ENCODE results near the gene KAZN.

KAZN gene

GRCh38 chr1:14881775-14882672 lies 283.5 kb downstream of the KAZN start:
- 74% methylated on average over 8 of the region's 9 CpGs for WGBS
- Histone ChIP-seq H2AK5ac (ENCODE audit: low read length, severe bottlenecking) (no peak overlapping the region), H2BK120ac (ENCODE audit: low read depth, low read length) (no peak overlapping the region), H3K36me3 (ENCODE audit: control insufficient read depth in 1 of 2, insufficient read depth in 2 of 2, low read depth in 1 of 2, low read length in 2 of 2) (no peaks in the 10 kb centered on the region), H2BK5ac (ENCODE audit: low read depth, low read length, poor library complexity, severe bottlenecking) (no peak overlapping the region), H3K4me2 (ENCODE audit: low read length, poor library complexity, severe bottlenecking) (no peak overlapping the region), H3K14ac (ENCODE audit: low read length in 2 of 2) (peak overlapping the region in 1 of 2 experiments; percentile 11), H4K91ac (ENCODE audit: low read length) (no peak overlapping the region), H2AFZ (ENCODE audit: low read depth, low read length) (no peak overlapping the region), H2BK12ac (ENCODE audit: low read length in 2 of 2) (no peak overlapping the region), H3K27ac (ENCODE audit: low read length, poor library complexity, severe bottlenecking) (no peak overlapping the region), H2BK15ac (ENCODE audit: low read depth, poor library complexity, severe bottlenecking) (no peak overlapping the region), H3K23ac (ENCODE audit: low read length in 2 of 2) (no peak overlapping the region), H3K18ac (ENCODE audit: low read depth in 1 of 2, low read length in 2 of 2) (no peak overlapping the region), H3K79me1 (replicated peaks; ENCODE audit: low read length, poor library complexity, severe bottlenecking) (no peaks in the 10 kb centered on the region), H3K4me1 (ENCODE audit: control insufficient read depth, insufficient read depth, low read depth, low read length) (peaks cover 4% of the 10 kb centered on the region), H3K9me3 (ENCODE audit: control insufficient read depth, low read length) (no peaks in the 10 kb centered on the region), H4K8ac (ENCODE audit: low read length) (no peak overlapping the region), H3K4ac (ENCODE audit: low read depth in 1 of 2, low read length in 2 of 2) (no peak overlapping the region), H3K4me3 (ENCODE audit: insufficient read depth in 1 of 2, low read depth in 1 of 2, low read length in 2 of 2) (no peak overlapping the region), H3K9ac (ENCODE audit: low read length) (no peak overlapping the region), H3K27me3 (ENCODE audit: control insufficient read depth in 1 of 2, insufficient read depth in 1 of 2, low read length in 2 of 2) (no peaks in the 10 kb centered on the region)
- DNase-seq: peak; percentile 45

DNA sequence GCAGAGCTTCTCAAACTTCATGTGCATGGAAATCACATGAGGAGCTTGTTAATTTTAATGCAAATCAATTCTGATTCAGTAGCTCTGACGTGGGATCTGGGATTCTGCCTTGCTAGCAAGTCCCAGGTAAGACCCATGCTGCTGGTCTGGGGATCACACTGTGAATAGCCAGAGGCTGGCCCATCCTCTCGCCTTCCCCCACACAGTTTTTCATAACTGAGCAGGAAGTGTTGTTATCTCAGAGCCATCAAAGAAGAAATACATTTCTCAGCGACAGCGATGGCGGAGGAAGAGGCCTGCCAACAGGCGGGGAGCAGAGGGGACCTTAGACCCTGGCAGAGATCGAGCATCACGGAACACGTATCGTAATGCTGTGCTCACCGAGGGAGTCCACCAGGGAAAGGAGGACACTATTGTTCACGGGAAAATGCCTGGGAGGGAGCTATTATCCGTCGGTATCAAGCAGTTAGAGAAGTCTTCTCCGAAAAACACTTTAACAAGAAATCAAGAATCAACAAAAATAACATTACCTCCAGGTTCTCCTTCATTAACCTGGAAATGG lies 286.2 kb downstream of the KAZN start:
- no peak overlapping the region for H3K27ac ChIP-seq (ENCODE audit: low read length, poor library complexity, severe bottlenecking)
- H3K79me1 ChIP-seq (replicated peaks; ENCODE audit: low read length, poor library complexity, severe bottlenecking): no peaks in the 10 kb centered on the region
- H2AFZ ChIP-seq (ENCODE audit: low read depth, low read length): no peak overlapping the region
- H3K23ac ChIP-seq (ENCODE audit: low read length in 2 of 2): no peak overlapping the region
- H3K9me3 ChIP-seq (ENCODE audit: control insufficient read depth, low read length): no peaks in the 10 kb centered on the region
- no peak overlapping the region for H2BK15ac ChIP-seq (ENCODE audit: low read depth, poor library complexity, severe bottlenecking)
- no peak overlapping the region for H2BK12ac ChIP-seq (ENCODE audit: low read length in 2 of 2)
- no peak overlapping the region for H3K4ac ChIP-seq (ENCODE audit: low read depth in 1 of 2, low read length in 2 of 2)
- peaks cover 0 to 4% of the 10 kb centered on the region in 2 experiments for H3K27me3 ChIP-seq (ENCODE audit: control insufficient read depth in 1 of 2, insufficient read depth in 1 of 2, low read length in 2 of 2)
- no peak overlapping the region for H3K18ac ChIP-seq (ENCODE audit: low read depth in 1 of 2, low read length in 2 of 2)
- H3K36me3 ChIP-seq (ENCODE audit: control insufficient read depth in 1 of 2, insufficient read depth in 2 of 2, low read depth in 1 of 2, low read length in 2 of 2): no peaks in the 10 kb centered on the region
- H2BK5ac ChIP-seq (ENCODE audit: low read depth, low read length, poor library complexity, severe bottlenecking): no peak overlapping the region
- no peak overlapping the region for H4K91ac ChIP-seq (ENCODE audit: low read length)
- no peak overlapping the region for H3K14ac ChIP-seq (ENCODE audit: low read length in 2 of 2)
- no peak overlapping the region for H3K9ac ChIP-seq (ENCODE audit: low read length)
- H4K8ac ChIP-seq (ENCODE audit: low read length): no peak overlapping the region
- no peak overlapping the region for H3K4me2 ChIP-seq (ENCODE audit: low read length, poor library complexity, severe bottlenecking)
- no peak overlapping the region for H2AK5ac ChIP-seq (ENCODE audit: low read length, severe bottlenecking)
- DNase-seq: no peak
- H3K4me1 ChIP-seq (ENCODE audit: control insufficient read depth, insufficient read depth, low read depth, low read length): peaks cover 4% of the 10 kb centered on the region
- 91% methylated on average over 15 of the region's 15 CpGs for WGBS
- no peak overlapping the region for H2BK120ac ChIP-seq (ENCODE audit: low read depth, low read length)
- H3K4me3 ChIP-seq (ENCODE audit: insufficient read depth in 1 of 2, low read depth in 1 of 2, low read length in 2 of 2): no peak overlapping the region

GRCh38 chr1:14887044-14887566 lies 288.6 kb downstream of the KAZN start:
- WGBS: 97% methylated on average over 4 of the region's 5 CpGs
- no peak for DNase-seq

GRCh38 chr1:14887764-14888350 lies 289.4 kb downstream of the KAZN start:
- WGBS: 86% methylated on average over 11 of the region's 13 CpGs
- no peak overlapping the region for H4K91ac ChIP-seq (ENCODE audit: low read length)
- no peak for DNase-seq

More at GRCh38 chr1:14887044-14887566, 288.6 kb downstream of the KAZN start:
- no peak overlapping the region for H3K4ac ChIP-seq (ENCODE audit: low read depth in 1 of 2, low read length in 2 of 2)
- no peak overlapping the region for H3K4me3 ChIP-seq (ENCODE audit: insufficient read depth in 1 of 2, low read depth in 1 of 2, low read length in 2 of 2)
- H4K8ac ChIP-seq (ENCODE audit: low read length): no peak overlapping the region
- peaks cover 0 to 5% of the 10 kb centered on the region in 2 experiments for H3K27me3 ChIP-seq (ENCODE audit: control insufficient read depth in 1 of 2, insufficient read depth in 1 of 2, low read length in 2 of 2)
- no peak overlapping the region for H3K27ac ChIP-seq (ENCODE audit: low read length, poor library complexity, severe bottlenecking)
- no peak overlapping the region for H2BK120ac ChIP-seq (ENCODE audit: low read depth, low read length)
- no peak overlapping the region for H2BK5ac ChIP-seq (ENCODE audit: low read depth, low read length, poor library complexity, severe bottlenecking)
- no peak overlapping the region for H3K23ac ChIP-seq (ENCODE audit: low read length in 2 of 2)
- no peak overlapping the region for H2AFZ ChIP-seq (ENCODE audit: low read depth, low read length)
- H2AK5ac ChIP-seq (ENCODE audit: low read length, severe bottlenecking): no peak overlapping the region
- H4K91ac ChIP-seq (ENCODE audit: low read length): no peak overlapping the region
- no peak overlapping the region for H3K14ac ChIP-seq (ENCODE audit: low read length in 2 of 2)
- H3K4me1 ChIP-seq (ENCODE audit: control insufficient read depth, insufficient read depth, low read depth, low read length): no peaks in the 10 kb centered on the region
- no peaks in the 10 kb centered on the region for H3K9me3 ChIP-seq (ENCODE audit: control insufficient read depth, low read length)
- no peak overlapping the region for H3K9ac ChIP-seq (ENCODE audit: low read length)
- H3K18ac ChIP-seq (ENCODE audit: low read depth in 1 of 2, low read length in 2 of 2): no peak overlapping the region
- H3K4me2 ChIP-seq (ENCODE audit: low read length, poor library complexity, severe bottlenecking): no peak overlapping the region
- no peaks in the 10 kb centered on the region for H3K36me3 ChIP-seq (ENCODE audit: control insufficient read depth in 1 of 2, insufficient read depth in 2 of 2, low read depth in 1 of 2, low read length in 2 of 2)
- no peaks in the 10 kb centered on the region for H3K79me1 ChIP-seq (replicated peaks; ENCODE audit: low read length, poor library complexity, severe bottlenecking)
- H2BK12ac ChIP-seq (ENCODE audit: low read length in 2 of 2): no peak overlapping the region
- H2BK15ac ChIP-seq (ENCODE audit: low read depth, poor library complexity, severe bottlenecking): no peak overlapping the region

More at GRCh38 chr1:14887764-14888350, 289.4 kb downstream of the KAZN start:
- Histone ChIP-seq H2AFZ (ENCODE audit: low read depth, low read length) (no peak overlapping the region), H3K9me3 (ENCODE audit: control insufficient read depth, low read length) (no peaks in the 10 kb centered on the region), H3K4me2 (ENCODE audit: low read length, poor library complexity, severe bottlenecking) (no peak overlapping the region), H3K4ac (ENCODE audit: low read depth in 1 of 2, low read length in 2 of 2) (no peak overlapping the region), H3K9ac (ENCODE audit: low read length) (no peak overlapping the region), H2BK5ac (ENCODE audit: low read depth, low read length, poor library complexity, severe bottlenecking) (no peak overlapping the region), H3K79me1 (replicated peaks; ENCODE audit: low read length, poor library complexity, severe bottlenecking) (no peaks in the 10 kb centered on the region), H3K4me1 (ENCODE audit: control insufficient read depth, insufficient read depth, low read depth, low read length) (no peaks in the 10 kb centered on the region), H2AK5ac (ENCODE audit: low read length, severe bottlenecking) (no peak overlapping the region), H3K27me3 (ENCODE audit: control insufficient read depth in 1 of 2, insufficient read depth in 1 of 2, low read length in 2 of 2) (peaks cover 0 to 11% of the 10 kb centered on the region in 2 experiments), H2BK120ac (ENCODE audit: low read depth, low read length) (no peak overlapping the region), H3K36me3 (ENCODE audit: control insufficient read depth in 1 of 2, insufficient read depth in 2 of 2, low read depth in 1 of 2, low read length in 2 of 2) (no peaks in the 10 kb centered on the region), H2BK12ac (ENCODE audit: low read length in 2 of 2) (no peak overlapping the region), H3K14ac (ENCODE audit: low read length in 2 of 2) (no peak overlapping the region), H3K23ac (ENCODE audit: low read length in 2 of 2) (no peak overlapping the region), H2BK15ac (ENCODE audit: low read depth, poor library complexity, severe bottlenecking) (no peak overlapping the region), H3K18ac (ENCODE audit: low read depth in 1 of 2, low read length in 2 of 2) (no peak overlapping the region), H3K27ac (ENCODE audit: low read length, poor library complexity, severe bottlenecking) (no peak overlapping the region), H4K8ac (ENCODE audit: low read length) (no peak overlapping the region), H3K4me3 (ENCODE audit: insufficient read depth in 1 of 2, low read depth in 1 of 2, low read length in 2 of 2) (no peak overlapping the region)
